GM12872 (cell line): ENCODE results near the gene RAB40C.

Experiments used
- CTCF ChIP-seq: IDR thresholded peaks from 3 replicates; pipeline ENCODE4 v1.5.1; 2011; ENCODE audit warnings: low read depth, mild to moderate bottlenecking, low read length, moderate library complexity; ENCODE audit not compliant: insufficient read depth

Gene RAB40C

GRCh38 chr16:619476-620100 is 29.7 kb downstream of the RAB40C start:
- no peak for TF ChIP-seq CTCF

GRCh38 chr16:620700-621525 is 31.0 kb downstream of the RAB40C start:
- TF ChIP-seq CTCF: no peak

- TF ChIP-seq CTCF: no peak
These were observed 31.8 kb downstream of the RAB40C start for GRCh38 chr16:621526-622105.

- TF ChIP-seq CTCF: no peak
These were observed 33.0 kb downstream of the RAB40C start for GRCh38 chr16:622920-623280.

GRCh38 chr16:624526-625070 is 34.7 kb downstream of the RAB40C start:
- no peak for TF ChIP-seq CTCF

GRCh38 chr16:625117-625976 is 35.5 kb downstream of the RAB40C start:
- no peak for TF ChIP-seq CTCF
